KOPT-K1 (cell line): ENCODE data around the gene CLEC16A.

Experiments used
- H3K27ac ChIP-seq: fragments of 200-600 bp; sonication (generic); 2 replicates; pipeline ENCODE4 v1.5.1; 2016; ENCODE audit warnings: antibody characterized with exemption, mild to moderate bottlenecking, low read depth, low read length; ENCODE audit not compliant: poor library complexity, severe bottlenecking
- H3K36me3 ChIP-seq: fragments of 200-600 bp; sonication (generic); 2 replicates; pipeline ENCODE4 v1.5.1; 2017; ENCODE audit warnings: antibody characterized with exemption, mild to moderate bottlenecking, low read length, moderate library complexity; ENCODE audit not compliant: insufficient read depth
- H3K9me3 ChIP-seq: fragments of 200-600 bp; sonication (generic); 2 replicates; pipeline ENCODE4 v1.5.1; 2017; ENCODE audit warnings: antibody characterized with exemption, low read length, mild to moderate bottlenecking; ENCODE audit not compliant: insufficient read depth, poor library complexity, severe bottlenecking

The CLEC16A gene

DNA sequence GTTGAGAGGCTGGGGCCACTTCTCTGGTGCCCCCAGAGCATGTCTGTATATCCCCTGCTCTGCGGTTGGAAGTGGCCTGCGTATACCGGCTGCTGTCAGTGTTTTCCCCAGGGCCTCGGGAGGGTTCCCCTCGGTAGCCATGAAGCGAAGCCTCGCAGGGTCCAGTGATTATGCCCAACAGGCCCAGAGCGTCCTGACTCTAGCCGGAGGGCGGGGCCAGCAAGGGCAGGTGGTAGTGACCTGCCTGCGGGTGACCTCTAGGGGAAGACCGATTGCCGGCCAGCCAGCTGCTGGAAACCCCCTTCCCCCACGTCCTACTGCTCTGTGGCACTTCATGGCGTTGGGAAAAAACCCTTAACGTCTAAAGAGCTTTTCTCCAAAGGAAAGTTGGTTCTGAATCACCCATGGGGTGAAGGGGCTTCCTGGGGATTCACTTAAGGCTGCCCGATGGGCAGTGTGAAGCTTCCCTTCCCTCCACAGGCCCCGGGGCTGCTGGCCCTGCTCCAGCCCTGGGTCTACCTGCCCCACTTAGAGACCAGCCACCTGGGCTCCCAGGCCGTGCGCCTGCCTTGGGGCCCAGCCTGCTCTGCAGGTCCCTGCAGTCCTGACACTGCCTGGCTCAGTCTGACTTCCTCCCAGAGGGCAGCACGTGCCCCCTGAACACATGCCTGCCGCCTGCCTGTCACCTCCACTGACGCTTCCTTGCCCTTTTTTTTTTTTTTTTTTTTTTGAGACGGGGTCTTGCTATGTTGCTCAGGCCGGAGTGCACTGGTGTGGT is 238.9 kb downstream of the CLEC16A start:
- H3K9me3 ChIP-seq: no peaks in the 10 kb centered on the region
- H3K27ac ChIP-seq: peak overlapping the region; percentile 81
- H3K36me3 ChIP-seq: peaks cover 15% of the 10 kb centered on the region; the same call in 1 of the 2 replicates

DNA sequence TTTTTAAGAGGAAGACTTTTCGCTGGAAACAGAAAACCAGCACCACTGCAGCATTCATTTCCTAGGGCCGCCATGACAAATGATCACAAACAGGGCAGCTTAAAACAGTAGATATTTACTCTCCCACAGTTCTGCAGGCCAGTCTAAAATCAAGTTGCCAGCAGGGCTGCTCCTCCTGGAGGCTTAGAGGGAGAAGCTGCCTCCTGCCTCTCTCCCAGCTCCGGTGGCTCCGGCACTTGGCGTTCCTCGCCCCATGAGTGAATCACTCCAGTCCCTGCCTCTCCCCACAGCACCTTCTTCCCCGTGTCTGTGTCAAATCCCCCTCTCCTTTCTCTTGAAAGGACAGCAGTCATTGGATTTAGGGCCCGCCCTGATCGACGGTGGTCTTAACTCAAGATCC is 239.6 kb downstream of the CLEC16A start:
- Histone ChIP-seq H3K27ac (peak overlapping the region; percentile 81), H3K36me3 (peaks cover 15% of the 10 kb centered on the region; the same call in 1 of the 2 replicates), H3K9me3 (no peaks in the 10 kb centered on the region)

DNA sequence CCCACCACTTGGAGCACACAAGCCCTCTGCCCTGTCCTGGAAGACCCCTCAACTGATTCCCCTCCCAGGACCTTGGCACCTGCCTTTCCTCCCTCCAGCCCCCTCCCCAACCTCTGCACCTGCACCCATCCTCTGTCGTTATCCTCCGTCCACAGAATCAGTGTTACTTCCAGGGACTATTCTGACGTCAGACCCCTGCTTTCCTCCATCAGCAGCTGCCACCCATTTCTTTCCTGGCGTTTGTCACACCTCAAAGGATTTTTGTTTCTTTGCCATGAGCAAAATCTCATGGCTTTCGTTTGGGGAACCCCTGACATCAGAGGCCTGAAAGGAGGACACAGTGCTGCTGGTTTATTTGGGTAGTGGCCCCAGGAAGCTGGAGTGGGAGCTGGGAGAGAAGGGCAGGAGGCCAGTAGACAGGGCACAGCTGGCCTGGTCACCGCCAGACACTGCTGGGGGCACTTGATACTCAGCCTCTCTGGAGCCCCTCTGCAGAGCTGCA is 243.2 kb downstream of the CLEC16A start:
- Histone ChIP-seq H3K36me3 (no peaks in the 10 kb centered on the region), H3K9me3 (no peaks in the 10 kb centered on the region), H3K27ac (no peak overlapping the region)

DNA sequence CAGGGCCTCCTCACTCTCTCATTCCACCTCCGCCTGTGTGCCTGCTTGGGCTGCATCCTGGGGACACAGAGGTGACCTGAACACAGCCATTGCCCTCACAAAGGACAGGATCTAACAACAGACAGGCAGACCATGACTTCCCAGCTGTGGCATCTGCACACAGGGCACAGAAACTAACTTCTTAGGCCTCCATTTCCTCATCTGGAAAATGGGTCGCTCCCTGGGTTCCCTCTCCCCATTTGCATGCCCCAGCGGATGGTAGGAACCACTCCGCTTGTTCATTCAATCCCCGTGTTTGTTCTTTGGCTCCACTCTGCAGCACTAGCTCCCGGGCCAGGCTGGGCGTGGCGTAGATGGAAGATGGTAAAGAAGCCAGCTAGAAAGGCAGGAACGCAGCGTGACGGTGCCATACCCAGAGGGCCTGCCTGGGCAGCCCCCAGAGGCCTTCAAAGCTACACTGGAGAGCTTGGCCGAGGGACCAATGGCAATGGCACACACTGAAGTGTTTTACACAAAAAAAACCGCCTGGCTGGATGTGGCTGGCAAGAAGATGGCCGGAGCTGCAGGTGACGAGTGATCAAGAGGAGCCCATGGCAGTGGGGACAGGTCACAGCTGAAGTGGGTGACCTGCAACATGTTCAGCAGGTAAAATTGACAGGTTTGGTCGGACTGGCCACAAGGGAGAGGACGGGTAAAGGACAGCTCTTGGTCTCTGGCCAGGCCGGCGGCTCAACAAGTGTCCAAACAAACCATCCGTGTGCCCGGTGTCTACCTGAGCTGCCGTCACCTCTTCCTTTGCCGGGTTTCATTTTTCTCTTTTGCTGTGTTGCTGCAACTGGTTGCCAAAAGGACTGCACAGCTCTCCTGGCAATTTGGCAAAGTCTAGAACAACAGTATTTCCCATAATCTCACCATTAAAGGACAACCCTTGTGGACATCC is 244.7 kb downstream of the CLEC16A start:
- Histone ChIP-seq H3K36me3 (no peaks in the 10 kb centered on the region), H3K9me3 (no peaks in the 10 kb centered on the region), H3K27ac (no peak overlapping the region)

DNA sequence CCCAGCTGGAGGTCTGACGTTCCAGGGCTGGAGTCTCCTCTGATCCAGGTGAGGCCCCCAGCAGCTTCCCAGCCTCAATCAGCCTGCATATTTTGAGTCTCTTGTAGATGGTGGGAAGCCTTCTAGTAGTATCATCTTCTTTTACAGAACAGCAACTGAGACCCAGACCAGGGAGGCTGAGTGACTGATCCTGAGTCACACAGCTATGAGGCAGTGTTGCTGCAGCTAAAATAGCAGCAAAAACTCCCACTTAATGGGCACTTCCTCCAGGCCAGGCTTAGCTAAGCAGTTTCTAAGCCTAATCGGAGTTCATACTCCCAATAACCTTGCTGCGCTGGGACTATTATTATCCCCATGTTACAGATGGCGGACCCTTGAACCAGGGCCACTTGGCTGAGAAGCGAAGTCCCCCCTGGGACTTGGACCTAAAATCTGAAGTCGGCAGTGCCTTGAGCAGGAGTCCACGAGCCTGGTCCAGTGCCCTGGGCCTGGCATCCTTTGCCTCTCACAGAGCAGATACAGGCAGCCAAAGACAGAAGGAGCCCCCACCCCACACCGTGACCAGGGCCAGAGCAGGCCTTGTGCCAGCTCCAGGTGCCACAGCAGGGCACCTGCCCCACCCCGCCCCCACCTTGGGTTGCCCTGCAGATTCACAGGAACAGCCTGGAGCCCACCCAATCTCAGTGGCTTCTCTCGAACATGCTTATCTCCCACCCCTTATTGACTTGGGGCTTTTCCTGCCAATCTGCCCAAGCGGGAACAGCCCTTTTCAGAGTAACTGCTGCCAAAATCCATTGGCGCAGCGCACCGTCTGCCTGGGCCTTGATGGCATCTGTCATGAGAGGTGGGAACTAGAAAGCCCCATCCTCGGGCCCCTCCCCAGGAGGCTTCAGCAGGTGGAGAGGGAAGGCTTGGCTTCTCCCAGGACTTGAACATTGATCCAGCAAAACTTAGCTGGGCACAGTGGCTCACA is 246.5 kb downstream of the CLEC16A start:
- peak overlapping the region; percentile 15 for H3K27ac ChIP-seq
- no peaks in the 10 kb centered on the region for H3K9me3 ChIP-seq
- no peaks in the 10 kb centered on the region for H3K36me3 ChIP-seq

DNA sequence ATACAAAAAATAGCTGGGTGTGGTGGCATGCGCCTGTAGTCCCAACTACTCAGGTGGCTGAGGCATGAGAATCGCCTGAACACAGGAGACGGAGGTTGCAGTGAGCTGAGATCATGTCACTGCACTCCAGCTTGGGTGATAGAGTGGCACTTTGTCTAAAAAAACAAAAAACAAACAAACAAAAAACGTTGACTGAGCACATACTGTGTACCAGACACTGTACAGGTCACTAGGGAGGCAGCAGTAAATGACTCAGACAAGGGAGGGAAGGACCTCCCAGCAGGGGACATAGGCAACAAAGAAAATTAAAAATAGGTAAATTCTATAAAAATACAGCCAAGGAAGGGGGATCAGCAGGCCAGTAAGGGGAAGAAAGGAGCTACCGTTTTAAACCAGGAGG is 247.3 kb downstream of the CLEC16A start:
- Histone ChIP-seq H3K36me3 (no peaks in the 10 kb centered on the region), H3K9me3 (no peaks in the 10 kb centered on the region), H3K27ac (peak overlapping the region; percentile 15)

DNA sequence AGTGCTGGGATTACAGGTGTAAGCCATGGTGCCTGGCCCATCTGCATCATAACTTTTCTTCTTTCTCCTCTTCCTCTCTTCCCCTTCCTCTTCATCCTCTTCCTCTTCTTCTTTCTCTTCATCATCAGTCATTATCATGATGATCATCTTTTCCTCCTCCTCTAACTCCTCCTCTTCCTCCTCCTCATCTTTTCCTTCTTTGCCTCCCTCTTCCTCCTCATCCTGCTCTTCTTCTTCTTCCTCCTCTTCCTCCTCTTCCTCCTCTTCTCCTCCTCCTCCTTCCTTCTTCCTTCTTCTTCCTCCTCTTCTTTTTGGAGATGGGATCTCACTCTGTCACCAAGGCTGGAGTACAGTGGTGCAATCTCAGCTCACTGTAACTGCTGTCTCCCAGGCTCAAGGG is 249.1 kb downstream of the CLEC16A start:
- no peaks in the 10 kb centered on the region for H3K9me3 ChIP-seq
- H3K27ac ChIP-seq: no peak overlapping the region
- H3K36me3 ChIP-seq: no peaks in the 10 kb centered on the region

DNA sequence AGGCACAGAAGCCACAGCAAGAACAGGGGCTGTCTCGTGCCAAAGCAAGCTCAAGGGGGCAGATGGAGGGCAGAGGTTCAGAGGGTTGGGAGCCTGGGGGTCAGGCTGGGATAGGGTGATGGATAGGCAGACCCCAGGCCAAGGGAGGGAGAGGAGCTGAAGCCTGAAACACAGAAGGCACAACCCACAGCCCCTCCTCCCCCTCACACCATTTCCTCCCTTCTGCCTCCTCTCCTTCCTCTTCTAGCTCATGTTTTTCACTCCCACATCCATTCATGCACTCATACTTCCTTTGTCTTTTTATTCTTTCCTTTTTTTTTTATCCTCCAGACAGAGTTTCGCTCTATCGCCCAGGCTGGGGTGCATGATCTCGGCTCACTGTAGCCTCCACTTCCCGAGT is 250.5 kb downstream of the CLEC16A start:
- Histone ChIP-seq H3K36me3 (no peaks in the 10 kb centered on the region), H3K27ac (peak overlapping the region; percentile 56), H3K9me3 (no peaks in the 10 kb centered on the region)

DNA sequence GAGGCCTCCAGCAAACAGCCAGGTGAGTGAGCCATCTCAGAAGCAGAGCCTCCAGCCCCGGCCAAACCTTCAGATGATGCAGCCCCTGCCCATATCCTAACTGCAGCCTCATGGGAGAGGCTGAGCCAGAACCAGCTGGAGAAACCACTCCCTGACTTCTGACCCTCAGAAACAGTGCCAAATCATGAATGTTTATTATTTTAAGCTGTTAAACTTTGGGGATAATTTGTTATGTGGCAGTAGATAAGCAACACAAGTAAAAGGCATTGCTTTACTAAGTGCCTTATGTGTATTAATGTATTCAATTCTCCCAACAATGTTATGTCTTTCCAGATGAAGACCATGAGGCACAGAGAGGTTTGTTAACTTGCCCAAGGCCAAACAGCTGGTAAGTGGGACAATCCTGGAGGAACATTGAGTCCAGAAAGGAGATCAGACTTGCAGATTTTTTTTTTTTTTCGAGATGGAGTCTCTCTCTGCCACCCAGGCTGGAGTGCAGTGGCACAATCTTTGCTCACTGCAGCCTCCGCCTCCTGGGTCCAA is 252.0 kb downstream of the CLEC16A start:
- Histone ChIP-seq H3K36me3 (no peaks in the 10 kb centered on the region), H3K27ac (no peak overlapping the region), H3K9me3 (no peaks in the 10 kb centered on the region)

DNA sequence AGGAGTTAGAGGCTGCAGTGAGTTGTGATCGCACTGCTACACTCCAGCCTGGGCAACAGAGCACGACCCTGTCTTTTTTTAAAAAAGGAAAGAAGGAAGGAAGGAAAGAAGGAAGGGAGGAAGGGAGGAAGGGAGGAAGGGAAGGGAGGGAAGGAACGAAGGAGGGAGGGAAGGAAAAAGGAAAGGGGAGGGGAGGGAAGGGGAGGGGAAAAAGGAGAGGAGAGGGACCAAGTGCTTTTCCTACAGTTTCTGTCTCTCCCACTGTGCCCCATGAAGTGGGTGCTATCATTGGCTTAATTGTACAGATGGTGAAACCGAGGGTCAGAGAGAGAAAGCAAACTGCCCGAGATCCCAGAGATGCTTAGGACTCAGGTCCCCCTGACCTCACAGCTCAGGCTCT is 254.0 kb downstream of the CLEC16A start:
- Histone ChIP-seq H3K36me3 (no peaks in the 10 kb centered on the region), H3K27ac (peak overlapping the region; percentile 25), H3K9me3 (no peaks in the 10 kb centered on the region)

DNA sequence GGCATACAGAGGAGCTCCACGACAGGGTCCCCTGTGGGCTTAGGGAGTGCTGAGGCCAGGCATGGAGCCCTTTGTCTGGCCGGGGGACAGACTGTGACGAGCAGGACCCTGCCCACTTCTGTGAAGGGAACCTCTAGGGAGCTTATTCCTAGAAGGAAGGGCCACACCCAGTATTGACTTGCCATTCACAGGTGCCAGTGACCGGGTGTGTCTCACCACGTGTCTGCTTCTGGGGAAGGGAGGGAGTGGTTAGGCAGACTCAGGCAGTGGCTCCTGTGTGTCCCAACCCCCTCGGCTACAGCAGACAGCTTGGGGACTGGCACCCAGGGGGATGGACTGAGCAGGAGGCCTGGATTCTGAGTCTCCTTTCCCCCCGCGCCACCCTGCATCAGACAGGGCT is 254.5 kb downstream of the CLEC16A start:
- Histone ChIP-seq H3K27ac (no peak overlapping the region), H3K36me3 (no peaks in the 10 kb centered on the region), H3K9me3 (no peaks in the 10 kb centered on the region)

DNA sequence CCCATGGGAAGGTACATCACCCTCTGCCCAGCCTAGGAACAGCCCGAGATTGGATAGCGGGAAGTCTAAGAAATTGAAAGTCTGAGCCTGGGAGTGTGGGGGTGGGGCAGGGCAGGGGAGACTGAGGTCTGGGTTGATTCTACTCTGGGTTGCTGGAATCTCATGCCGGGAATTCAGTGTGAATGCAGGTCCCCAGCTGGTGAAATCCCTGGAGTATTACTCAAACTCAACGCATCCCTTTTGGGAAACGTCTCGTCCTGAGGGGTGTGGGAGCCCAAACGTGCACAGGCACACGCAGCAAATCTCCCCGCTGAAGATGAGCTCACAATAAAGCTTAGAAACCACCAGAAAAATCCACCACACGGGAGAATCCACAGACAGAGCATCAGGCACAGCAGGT is 256.2 kb downstream of the CLEC16A start:
- Histone ChIP-seq H3K27ac (no peak overlapping the region), H3K9me3 (no peaks in the 10 kb centered on the region), H3K36me3 (no peaks in the 10 kb centered on the region)

DNA sequence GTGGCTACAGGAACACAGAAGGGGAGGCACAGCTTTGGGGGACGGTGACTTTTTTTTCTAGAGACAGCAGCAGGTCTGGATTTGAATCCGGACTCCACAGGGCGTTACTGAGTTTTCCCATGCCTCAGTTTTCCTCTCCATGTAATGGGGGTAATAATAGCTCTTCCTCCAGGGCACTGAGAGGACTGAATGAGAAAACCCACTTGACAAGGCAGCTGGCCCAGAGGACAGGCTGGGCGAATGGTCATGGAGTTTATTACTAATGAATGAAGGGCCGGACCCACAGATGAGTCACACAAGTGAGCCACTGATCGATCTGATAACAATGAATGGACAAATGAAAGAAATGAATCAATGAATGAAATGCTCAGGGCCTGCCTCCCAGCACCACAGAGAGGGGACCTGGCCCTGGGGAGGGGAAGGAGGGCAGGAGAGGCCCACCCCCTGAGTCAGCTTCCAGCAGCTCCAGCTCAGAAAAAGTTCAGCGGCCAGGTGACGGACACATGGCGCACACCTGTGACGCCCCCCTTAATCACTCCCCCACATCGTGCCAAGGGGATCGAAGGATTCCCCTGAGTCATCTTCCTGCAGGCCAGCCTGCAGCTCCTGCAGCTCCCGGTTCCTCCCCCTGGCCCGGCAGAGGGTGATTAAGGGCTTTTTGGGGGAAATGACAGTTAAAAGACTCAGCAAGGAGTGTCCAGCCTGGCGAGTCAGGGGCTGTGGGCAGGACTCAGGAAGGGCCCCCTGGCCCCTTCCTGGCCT is 257.3 kb downstream of the CLEC16A start:
- H3K36me3 ChIP-seq: no peaks in the 10 kb centered on the region
- H3K9me3 ChIP-seq: no peaks in the 10 kb centered on the region
- H3K27ac ChIP-seq: peak overlapping the region; percentile 15
